GM18907 (cell line): ENCODE measurements around the gene DNAJB2.
A peak's percentile ranks its signal among the peaks of the same experiment; 100 is the strongest.
"Not testable (repeated sequence)": the region's sequence is repeated elsewhere in the genome, so short reads cannot be mapped to it uniquely, and the experiment has no call there.

Source experiments
- ATAC-seq: cut with Tn5 transposase; IDR thresholded peaks from one replicate; pipeline ENCODE4 v1.9.1; 2021; ENCODE audit warnings: mild to moderate bottlenecking, moderate library complexity; ENCODE audit not compliant: unreplicated experiment

Gene DNAJB2

DNA sequence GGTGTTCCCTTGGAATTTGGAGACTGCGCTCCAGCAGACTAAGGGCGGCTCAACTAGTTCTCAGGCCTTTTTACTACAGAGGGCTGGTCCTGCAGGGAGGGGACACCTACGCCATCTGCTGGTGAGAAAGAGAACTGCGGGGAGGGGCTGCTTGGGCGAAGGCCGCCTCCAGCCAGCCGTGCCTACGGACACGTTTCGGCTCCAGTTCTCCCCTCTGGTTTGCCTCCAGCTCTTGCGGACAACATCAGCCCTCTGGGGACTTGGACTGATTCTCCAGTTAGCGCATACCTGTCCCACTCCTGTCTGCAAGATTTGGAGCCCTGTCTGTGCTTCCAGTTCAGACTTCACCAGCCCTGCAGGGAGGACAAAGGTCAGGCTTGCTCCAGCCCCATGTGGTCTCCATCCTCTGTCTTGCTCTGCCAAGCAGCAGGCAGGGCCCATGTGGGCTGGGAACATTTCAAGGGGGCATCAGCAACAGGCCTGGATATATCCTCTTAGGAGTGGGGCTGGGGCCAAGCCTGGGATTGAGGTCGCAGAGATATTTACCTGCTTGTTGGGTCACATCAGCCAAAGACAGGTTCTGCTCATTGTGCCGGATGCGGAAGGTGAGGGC lies 19.7 kb downstream of the DNAJB2 start:
- peak; percentile 63 for ATAC-seq

DNA sequence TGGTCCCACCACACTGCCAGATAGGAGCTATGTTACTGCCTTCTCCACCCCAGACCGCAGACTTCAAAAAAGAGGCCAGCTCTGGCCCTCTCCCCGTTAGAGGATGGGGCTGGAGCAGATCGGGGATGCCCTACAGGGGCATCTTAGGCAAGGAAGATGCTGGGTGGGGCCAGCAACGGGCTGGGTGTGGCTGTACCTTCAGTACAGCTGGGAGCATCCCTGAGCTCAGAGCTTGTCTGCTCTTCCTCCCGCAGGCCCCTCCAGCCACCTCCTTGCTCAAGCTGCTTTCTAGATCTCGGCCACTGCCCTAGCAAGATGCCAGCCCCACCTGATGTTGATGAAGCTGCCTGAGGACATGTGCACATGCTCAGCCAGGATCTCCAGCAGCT lies 20.2 kb downstream of the DNAJB2 start:
- ATAC-seq = no peak

DNA sequence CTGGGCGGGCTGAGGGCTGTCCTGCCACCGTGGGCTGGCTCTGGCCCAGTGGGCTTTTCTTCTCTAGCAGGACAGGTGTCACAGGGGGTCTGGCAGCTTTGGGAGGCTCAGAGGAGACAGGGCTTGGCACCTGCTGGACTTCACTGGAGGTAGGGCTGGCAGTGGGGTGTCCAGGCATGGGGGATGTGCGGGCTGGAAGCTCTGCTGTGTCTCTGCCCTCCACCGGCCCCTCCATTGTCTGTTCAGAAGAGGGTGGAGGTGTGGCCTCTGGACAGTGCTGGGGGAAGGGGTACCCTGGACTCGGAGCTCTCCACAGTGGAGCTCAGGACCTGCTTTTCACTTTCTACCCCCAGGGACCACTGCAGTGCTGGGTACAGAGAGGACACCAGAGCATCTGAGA lies 20.9 kb downstream of the DNAJB2 start:
- ATAC-seq = no peak

DNA sequence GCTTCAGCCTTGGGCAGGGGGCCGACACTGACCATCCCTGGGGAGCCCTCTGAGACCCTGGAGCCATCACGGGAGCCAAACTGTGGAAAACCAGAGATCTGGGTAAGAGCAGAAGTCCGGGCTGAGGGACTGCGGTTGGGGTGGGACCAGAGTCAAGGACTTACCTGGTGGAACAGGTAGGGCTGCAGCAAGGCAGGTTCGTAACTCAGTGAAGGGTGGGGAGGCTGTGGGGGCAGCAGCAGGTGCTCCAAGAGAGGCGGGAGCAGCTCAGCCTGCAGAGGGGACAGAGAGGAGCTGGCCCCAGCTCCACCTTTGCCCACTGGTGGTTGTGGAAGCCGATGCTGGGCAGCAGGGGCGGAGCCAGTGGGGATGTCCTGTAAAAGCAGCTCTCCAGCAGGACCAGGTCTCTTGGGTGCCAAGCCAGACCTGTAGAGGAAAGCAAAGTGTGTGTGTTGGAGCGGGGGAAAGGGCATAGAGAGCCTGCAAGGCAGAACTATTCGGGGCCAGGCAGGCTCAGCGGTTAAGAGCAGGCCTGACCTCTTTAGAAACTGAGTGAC lies 23.3 kb downstream of the DNAJB2 start:
- no peak for ATAC-seq

DNA sequence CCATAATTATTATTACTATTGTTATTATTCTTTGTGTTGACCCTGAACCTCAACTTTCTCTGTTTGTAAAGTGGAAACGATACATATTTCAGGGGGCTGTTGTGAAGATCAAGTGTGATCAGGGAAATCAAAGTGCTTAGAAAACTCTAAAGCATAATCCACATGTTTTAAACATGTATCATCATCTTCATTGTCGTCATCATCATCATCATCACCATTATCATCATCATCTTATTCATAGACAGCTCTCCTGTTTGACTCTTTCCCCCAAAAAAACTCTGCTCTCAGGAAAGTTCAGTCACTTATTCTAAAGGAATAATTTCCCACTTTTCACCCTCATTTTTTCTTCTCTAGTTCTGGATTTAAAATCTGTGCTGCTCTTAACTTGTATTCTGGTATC lies 25.1 kb downstream of the DNAJB2 start:
- no peak for ATAC-seq

DNA sequence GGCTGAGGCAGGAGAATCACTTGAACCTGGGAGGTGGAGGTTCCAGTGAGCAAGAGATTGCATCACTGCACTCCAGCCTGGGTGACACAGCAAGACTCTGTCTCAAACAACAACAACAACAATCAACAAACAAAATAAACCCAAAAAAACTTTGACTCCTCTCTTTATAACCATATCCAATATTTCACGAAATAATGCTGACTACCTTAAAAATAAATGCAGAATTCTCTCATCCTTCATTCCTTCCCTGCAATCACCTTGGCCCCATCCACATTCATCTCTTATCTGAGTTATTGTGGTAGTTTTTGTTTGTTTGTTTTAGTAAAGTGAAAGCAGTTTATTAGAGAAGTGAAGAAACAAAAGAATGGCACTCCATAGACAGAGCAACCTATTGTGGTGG lies 26.9 kb downstream of the DNAJB2 start:
- ATAC-seq = no peak

DNA sequence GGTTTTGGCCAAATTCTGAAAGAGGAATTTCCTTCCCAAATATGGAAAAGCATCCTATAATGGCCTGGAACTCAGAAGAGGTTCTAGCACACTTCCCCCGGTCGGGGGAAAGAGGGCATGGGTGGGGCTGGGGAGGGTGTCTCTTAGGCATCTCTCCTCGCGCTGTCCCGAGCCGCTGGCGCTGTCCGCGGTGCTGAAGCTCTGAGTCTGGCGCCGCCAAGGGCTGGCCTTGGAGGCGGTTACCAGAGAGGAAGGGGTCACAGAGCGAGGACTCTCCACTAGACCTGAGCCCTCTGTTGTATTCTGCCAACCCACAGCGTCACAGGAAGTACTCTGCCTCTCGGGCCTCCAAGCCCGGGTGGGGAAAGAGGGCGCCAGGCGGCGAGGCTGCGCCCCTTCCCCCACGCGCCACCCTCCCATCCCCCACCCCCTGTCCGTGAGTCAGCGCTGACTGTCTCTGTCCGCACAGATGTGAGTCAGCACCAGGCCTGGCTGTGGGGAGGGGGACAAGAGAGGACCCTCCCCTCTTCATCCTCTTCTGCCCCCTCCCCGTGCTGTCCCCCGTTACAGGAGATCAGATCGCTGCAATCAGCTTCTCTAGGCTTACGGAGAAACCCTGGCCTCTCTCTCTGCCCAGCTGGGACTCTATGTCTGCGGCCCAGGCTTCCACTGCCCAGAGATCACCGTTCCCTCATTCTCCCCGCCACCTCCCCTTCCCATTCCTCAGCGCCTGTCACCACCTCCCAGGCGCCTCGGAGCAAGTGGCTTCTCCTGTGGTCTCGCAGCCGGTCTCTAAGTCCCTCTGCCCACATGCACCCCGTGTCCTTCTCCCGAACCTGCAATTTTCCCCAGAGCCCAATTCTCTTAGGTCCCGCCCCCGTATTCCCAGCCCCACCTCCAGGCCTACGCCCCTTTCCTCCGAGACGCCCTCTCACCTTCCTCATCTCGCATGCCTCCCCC lies 29.3 kb downstream of the DNAJB2 start:
- no peak for ATAC-seq

DNA sequence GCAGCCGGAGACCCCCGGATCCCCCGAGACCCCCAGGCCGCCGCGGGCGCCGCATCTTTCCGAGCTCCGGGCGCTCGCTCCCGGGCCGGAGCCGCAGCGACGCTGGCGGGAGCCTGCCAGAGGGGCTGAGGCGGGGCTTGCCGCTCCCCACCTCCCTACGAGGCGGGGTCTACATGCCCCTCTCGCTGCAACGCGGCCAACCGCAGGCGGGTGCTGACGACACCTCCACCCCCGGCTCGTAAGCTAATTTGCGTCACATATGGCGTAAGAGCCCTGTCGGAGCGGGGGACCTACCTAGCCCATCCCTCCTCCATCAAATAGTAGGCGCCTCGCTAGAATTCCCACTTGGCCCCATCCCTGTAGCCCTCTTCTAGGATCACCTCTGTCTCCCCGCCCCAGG lies 30.1 kb downstream of the DNAJB2 start, which contains the start of gene PTPRN:
Gene PTPRN (minus strand): TSS at position 124 of the 400 bp plus-strand sequence. CDS start 69 bp downstream, at position 55.
- ATAC-seq = no peak

DNA sequence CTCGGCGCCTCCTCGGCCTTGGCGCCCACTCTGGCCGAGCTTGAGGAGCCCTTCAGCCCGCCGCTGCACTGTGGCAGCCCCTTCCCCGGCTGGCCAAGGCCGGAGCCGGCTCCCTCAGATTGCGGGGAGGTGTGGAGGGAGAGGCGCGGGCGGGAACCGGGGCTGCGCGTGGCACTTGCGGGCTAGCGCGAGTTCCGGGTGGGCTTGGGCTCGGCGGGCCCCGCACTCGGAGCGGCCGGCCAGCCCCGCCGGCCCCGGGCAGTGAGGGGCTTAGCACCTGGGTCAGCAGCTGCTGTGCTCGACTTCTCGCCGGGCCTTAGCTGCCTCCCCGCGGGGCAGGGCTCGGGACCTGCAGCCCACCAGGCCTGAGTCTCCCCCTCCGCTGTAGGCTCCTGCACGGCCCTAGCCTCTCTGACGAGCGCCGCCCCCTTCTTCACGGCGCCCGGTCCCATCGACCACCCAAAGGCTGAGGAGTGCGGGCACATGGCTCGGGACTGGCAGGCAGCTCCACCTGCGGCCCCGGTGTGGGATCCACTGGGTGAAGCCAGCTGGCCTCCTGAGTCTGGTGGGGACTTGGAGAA lies 33.6 kb downstream of the DNAJB2 start:
- not testable (repeated sequence) for ATAC-seq

DNA sequence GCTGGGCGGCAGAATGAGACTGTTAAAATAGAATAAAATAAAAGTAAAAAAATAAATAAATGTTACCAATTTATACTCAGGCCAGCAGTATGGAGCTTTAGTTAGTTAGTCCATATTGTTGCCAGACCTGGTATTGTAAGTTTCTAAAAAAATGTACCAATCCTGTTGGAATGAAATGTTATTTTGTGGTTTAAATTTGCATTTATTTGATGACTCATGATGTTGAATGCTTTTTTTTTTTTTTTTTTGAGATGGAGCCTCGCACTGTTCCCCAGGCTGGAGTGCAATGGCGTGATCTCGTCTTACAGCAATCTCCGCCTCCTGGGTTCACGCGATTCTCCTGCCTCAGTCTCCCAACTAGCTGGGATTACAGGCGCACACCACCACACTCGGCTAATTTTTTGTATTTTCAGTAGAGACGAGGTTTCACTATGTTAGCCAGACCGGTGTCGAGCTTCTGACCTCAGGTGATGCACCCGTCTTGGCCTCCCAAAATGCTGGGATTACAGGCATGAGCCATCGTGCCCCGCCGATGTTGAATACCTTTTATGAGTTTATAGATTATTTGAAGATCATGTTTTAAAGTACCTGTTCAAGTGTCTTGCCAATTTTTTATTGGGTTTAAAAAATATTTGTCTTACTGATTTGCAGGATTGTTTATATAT lies 35.8 kb downstream of the DNAJB2 start:
- ATAC-seq = no peak

DNA sequence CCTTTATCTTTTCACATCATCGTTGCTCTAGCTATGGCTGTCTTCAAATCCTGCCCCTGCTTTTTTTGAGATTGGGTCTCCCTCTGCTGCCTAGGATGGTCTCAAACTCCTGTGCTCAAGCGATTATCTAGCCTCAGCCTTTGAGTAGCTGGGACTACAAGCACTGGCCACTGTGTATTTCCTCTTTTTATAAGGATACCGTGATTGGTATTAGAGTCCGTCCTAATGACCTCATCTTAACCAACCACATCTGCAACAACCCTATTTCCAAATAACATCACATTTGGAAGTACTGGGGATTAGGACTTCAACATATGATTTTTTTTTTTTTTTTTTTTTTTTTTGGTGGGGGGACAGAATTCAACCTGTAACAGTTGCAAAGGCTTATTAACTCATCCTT lies 44.3 kb downstream of the DNAJB2 start:
- ATAC-seq = no peak

DNA sequence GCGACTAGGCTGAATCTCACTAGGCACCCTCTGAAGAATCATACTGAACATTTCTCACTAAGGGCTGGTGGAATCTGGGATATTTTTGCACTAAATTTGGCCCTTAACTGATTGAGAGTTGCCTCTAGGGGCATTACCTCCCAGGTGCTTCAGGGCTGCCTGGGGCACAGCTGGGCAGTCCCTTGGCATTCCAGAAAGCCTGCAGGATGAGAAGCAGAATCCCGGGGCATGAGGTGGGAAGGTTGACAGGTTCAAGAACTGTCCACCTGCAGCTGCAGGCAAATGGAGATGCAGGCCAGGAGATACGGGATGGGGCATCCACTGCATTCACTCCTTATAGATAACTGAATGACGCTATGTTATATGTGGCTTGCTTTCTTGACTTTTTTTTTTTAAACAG lies 46.0 kb downstream of the DNAJB2 start:
- ATAC-seq = no peak

DNA sequence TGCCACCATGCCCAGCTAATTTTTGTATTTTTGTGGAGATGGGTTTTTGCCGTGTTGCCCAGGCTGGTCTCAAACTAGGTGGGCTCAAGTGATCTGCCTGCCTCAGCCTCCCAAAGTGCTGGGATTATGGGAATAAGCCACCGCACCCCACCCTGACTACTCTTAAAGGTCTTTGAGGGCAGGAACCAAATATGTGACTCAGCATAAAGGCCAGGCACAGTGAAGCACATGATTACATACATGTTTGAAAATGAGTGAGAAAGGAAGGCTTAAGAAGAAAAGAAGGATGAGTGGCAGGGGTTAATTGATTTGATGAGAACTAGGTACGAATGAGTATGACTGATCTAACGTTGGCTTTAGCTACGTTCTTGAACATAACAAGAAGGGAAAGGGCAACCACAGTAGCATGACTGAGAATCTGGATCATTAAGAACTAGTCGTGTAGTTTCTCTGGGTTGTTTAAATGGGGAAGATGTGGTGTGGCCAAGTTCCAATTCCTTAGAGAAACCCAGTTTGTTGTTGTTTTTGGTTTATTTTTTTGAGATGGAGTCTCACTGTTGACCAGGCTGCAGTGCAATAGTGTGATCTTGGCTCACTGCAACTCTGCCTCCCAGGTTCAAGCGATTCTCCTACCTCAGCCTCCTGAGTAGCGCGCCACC lies 46.6 kb downstream of the DNAJB2 start:
- no peak for ATAC-seq

DNA sequence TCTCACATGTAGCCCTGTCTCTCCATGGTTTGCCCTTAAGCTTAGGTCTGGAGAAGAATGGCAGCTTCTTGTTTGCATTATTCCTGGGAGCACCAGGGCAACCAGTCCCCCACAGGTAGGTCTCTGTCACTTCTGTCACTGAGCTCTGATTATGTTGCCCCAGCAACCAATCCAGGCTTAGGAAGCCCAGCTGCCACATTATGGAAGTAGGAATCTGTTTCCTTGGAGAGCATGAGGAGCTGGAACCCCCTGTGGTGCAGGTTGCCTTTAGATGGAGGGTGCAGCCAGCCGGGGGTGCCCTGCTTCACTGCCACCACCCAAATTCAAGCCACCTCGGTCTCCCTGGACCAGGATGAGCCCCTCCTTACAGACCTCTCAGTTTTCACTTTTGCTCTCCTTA lies 48.6 kb downstream of the DNAJB2 start:
- no peak for ATAC-seq

DNA sequence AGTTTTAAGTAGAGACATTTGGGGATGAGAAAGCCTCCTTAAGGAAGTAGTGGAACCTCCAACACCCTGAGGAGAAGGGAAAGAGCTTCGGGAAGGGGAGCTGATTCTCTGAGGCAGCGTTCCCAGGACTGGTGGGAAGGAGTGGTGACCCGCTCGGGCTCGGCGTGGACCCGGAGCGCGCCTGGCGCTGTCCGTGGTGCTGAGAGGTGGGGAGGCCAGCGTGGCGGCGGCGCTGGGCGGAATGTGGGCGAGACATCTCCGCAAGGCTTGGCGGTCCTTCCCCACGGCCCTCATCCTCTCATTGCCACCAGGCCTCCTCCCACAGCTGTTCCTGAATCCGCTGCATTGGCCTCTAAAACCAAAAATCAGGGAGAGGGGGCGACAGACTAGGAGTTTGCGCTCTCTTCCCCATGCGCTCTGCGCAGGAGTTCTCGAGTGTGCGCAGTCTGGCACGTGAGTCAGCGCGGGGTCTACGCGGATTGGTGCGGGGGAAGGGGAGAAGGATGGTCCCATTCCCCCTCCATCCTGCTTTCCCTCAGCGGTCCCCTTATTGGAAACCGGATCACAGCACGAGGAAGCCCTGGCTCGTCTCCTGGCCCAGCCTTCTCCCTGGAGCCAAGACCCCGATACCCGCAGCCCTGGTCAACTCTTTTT lies 52.5 kb downstream of the DNAJB2 start:
- no peak for ATAC-seq

DNA sequence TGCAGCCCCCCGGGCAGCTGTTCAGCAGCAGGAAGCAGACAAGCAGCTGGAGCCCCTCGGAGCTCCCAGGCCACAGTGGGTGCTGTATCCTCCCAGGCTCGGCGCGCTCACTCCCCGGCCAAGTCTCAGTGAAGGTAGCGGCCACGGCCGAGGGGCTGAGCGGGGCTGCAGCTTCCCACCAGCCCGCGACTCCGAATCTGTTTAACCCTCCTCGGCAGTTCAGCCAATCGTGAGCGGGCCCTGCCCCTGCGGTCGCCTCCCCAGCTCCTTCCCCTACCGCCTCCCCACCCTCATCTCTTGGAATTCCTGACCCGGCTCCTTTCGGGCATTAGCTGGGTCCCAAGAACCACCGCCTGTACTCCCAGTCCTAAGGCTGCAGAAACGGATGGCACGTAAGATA lies 53.4 kb downstream of the DNAJB2 start, which contains the start of gene RESP18:
Gene RESP18 (minus strand): TSS at position 203 of the 400 bp plus-strand sequence.
- ATAC-seq = no peak

DNA sequence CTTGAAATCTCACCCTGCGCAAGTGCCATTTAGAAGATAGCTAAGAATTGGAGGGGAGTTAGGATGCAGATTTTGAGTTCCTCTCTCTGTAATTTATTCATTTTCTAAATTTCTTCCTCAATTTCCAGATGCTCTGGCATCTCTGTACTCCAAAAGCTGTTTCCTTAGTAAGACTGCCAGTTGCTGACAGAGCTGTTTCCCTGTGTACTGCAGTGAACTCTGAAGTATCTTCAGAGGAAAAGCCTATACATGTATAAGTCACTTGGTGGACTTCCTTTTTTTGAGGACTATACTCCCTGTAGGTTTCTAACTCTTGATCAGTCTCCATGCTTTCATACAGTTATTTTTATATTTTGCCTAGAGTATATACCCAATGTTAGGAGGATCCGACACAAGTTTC lies 54.9 kb downstream of the DNAJB2 start:
- no peak for ATAC-seq

DNA sequence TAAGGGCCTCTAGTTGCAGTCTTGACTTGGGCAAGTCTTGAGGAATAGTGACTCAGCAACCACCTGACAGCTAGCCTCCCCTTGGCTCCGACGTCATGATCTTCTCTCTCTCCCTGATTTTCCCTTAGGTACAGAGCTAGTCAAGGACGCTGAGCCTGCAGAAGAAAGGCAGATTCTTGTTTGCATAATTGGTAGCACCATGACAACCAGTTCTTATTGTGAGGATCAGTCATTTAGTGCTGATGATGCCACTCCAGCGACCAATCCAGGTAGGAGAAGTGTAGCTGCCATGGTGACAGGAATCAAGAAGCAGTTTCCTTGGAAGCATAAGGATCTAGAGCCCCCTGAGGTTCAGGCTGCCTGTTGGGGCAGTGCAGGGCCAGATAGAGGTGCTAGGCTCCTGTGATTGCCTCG lies 56.2 kb downstream of the DNAJB2 start:
- ATAC-seq = no peak
